Measurements from ENCODE around the gene MRPS10. TPM values are rescaled to one million over a fixed set of nuclear protein-coding genes. Genes with fewer than 3 reads are reported as not detected.
A peak's percentile ranks its signal among the peaks of the same experiment; 100 is the strongest.

MRPS10 gene
- total and polyA plus RNA-seq, 4 donors = 20.1 to 26.8 (median 23.9) TPM

- Histone ChIP-seq H3K27ac (ENCODE audit: low read depth in 1 of 2, low read length in 2 of 2) (no peak overlapping the region), H3K9ac (ENCODE audit: low read depth in 1 of 2, low read length in 2 of 2) (no peak overlapping the region), H3K4me1 (ENCODE audit: control insufficient read depth in 4 of 4, insufficient read depth in 4 of 4, low read length in 3 of 4) (no peaks in the 10 kb centered on the region), H3K4me3 (ENCODE audit: low read depth in 1 of 3, low read length in 3 of 3) (no peak overlapping the region), H3K9me3 (ENCODE audit: control insufficient read depth in 4 of 4, low read length in 3 of 4) (no peaks in the 10 kb centered on the region), H3K36me3 (ENCODE audit: control insufficient read depth in 4 of 4, insufficient read depth in 3 of 4, low read depth in 1 of 4, low read length in 3 of 4) (no peaks in the 10 kb centered on the region), H3K27me3 (ENCODE audit: control insufficient read depth in 4 of 4, insufficient read depth in 4 of 4, low read length in 3 of 4) (no peaks in the 10 kb centered on the region)
- TF ChIP-seq, protein P1, sequence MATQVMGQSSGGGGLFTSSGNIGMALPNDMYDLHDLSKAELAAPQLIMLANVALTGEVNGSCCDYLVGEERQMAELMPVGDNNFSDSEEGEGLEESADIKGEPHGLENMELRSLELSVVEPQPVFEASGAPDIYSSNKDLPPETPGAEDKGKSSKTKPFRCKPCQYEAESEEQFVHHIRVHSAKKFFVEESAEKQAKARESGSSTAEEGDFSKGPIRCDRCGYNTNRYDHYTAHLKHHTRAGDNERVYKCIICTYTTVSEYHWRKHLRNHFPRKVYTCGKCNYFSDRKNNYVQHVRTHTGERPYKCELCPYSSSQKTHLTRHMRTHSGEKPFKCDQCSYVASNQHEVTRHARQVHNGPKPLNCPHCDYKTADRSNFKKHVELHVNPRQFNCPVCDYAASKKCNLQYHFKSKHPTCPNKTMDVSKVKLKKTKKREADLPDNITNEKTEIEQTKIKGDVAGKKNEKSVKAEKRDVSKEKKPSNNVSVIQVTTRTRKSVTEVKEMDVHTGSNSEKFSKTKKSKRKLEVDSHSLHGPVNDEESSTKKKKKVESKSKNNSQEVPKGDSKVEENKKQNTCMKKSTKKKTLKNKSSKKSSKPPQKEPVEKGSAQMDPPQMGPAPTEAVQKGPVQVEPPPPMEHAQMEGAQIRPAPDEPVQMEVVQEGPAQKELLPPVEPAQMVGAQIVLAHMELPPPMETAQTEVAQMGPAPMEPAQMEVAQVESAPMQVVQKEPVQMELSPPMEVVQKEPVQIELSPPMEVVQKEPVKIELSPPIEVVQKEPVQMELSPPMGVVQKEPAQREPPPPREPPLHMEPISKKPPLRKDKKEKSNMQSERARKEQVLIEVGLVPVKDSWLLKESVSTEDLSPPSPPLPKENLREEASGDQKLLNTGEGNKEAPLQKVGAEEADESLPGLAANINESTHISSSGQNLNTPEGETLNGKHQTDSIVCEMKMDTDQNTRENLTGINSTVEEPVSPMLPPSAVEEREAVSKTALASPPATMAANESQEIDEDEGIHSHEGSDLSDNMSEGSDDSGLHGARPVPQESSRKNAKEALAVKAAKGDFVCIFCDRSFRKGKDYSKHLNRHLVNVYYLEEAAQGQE (IDR thresholded peaks at IDR 0.05) = no peak
- TF ChIP-seq HNF4A (conservative IDR thresholded peaks at IDR 0.05) = no peak
- no peak for TF ChIP-seq NR2F2 (IDR thresholded peaks at IDR 0.05)
- no peak for TF ChIP-seq SP1 (IDR thresholded peaks at IDR 0.05)
- no peak for TF ChIP-seq CTCF (IDR thresholded peaks at IDR 0.05; ENCODE audit: low read depth, low read length, missing input control)
- no peak for TF ChIP-seq ATF3 (IDR thresholded peaks at IDR 0.05)
- TF ChIP-seq, protein P2, sequence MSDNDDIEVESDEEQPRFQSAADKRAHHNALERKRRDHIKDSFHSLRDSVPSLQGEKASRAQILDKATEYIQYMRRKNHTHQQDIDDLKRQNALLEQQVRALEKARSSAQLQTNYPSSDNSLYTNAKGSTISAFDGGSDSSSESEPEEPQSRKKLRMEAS (IDR thresholded peaks at IDR 0.05) = no peak
- TF ChIP-seq RAD21 (IDR thresholded peaks at IDR 0.05) = no peak
- no peak for TF ChIP-seq FOXA1 (IDR thresholded peaks at IDR 0.05)
- no peak for TF ChIP-seq JUND (IDR thresholded peaks at IDR 0.05)
- no peak for TF ChIP-seq RXRA (IDR thresholded peaks at IDR 0.05)
- TF ChIP-seq FOXA2 (IDR thresholded peaks at IDR 0.05) = no peak
- DNase-seq (ENCODE audit: low spot score) = no peak
- WGBS = 80% methylated on average over 24 of the region's 24 CpGs
Measured at GRCh38 chr6:42263165-42263728, 45.6 kb upstream of the MRPS10 start.

GRCh38 chr6:42260972-42261371 is 43.3 kb upstream of the MRPS10 start:
- no peak overlapping the region for H3K27ac ChIP-seq (ENCODE audit: low read depth in 1 of 2, low read length in 2 of 2)
- 46% methylated on average over 11 of the region's 11 CpGs for WGBS
- H3K4me3 ChIP-seq (ENCODE audit: low read depth in 1 of 3, low read length in 3 of 3) = no peak overlapping the region
- no peaks in the 10 kb centered on the region for H3K4me1 ChIP-seq (ENCODE audit: control insufficient read depth in 4 of 4, insufficient read depth in 4 of 4, low read length in 3 of 4)
- TF ChIP-seq HNF4A (conservative IDR thresholded peaks at IDR 0.05) = no peak
- TF ChIP-seq CTCF (IDR thresholded peaks at IDR 0.05; ENCODE audit: low read depth, low read length, missing input control) = peak; percentile 15
- TF ChIP-seq RAD21 (IDR thresholded peaks at IDR 0.05) = peak; percentile 21 to 63
- TF ChIP-seq, protein P3, sequence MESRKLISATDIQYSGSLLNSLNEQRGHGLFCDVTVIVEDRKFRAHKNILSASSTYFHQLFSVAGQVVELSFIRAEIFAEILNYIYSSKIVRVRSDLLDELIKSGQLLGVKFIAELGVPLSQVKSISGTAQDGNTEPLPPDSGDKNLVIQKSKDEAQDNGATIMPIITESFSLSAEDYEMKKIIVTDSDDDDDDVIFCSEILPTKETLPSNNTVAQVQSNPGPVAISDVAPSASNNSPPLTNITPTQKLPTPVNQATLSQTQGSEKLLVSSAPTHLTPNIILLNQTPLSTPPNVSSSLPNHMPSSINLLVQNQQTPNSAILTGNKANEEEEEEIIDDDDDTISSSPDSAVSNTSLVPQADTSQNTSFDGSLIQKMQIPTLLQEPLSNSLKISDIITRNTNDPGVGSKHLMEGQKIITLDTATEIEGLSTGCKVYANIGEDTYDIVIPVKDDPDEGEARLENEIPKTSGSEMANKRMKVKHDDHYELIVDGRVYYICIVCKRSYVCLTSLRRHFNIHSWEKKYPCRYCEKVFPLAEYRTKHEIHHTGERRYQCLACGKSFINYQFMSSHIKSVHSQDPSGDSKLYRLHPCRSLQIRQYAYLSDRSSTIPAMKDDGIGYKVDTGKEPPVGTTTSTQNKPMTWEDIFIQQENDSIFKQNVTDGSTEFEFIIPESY (IDR thresholded peaks at IDR 0.05) = no peak
- no peak for DNase-seq (ENCODE audit: low spot score)
- H3K9ac ChIP-seq (ENCODE audit: low read depth in 1 of 2, low read length in 2 of 2) = no peak overlapping the region
- H3K36me3 ChIP-seq (ENCODE audit: control insufficient read depth in 4 of 4, insufficient read depth in 3 of 4, low read depth in 1 of 4, low read length in 3 of 4) = no peaks in the 10 kb centered on the region
- H3K9me3 ChIP-seq (ENCODE audit: control insufficient read depth in 4 of 4, low read length in 3 of 4) = no peaks in the 10 kb centered on the region
- H3K27me3 ChIP-seq (ENCODE audit: control insufficient read depth in 4 of 4, insufficient read depth in 4 of 4, low read length in 3 of 4) = no peaks in the 10 kb centered on the region
